ENCODE measurements around the gene TUBGCP2.

TUBGCP2 gene

GRCh38 chr10:133336577-133337369 lies 28.1 kb upstream of the TUBGCP2 start, which contains the start of gene CALY (continued):
- no peak for TF ChIP-seq ZNF580 (tag by site-specific recombination; IDR thresholded peaks at IDR 0.05)
- TF ChIP-seq ZNF18 (tag by site-specific recombination; IDR thresholded peaks at IDR 0.05), result peak; percentile 78; the same call in 1 of the 2 replicates
- TF ChIP-seq ZNF639 (tag by site-specific recombination; IDR thresholded peaks at IDR 0.05), result peak; percentile 46; the same call in 1 of the 2 replicates
- no peak for TF ChIP-seq ZFP41 (tag by site-specific recombination; IDR thresholded peaks at IDR 0.05; ENCODE audit: borderline replicate concordance)
- TF ChIP-seq ZBTB26 (tag by site-specific recombination; optimal IDR thresholded peaks at IDR 0.05), result peak; percentile 2
- 0 out of 2 replicates have a peak, but pooled peaks have one; percentile 11 for TF ChIP-seq ZNF292 (tag by site-specific recombination; IDR thresholded peaks at IDR 0.05; ENCODE audit: borderline replicate concordance, low read depth)
- TF ChIP-seq ZFHX2 (tag by site-specific recombination; conservative IDR thresholded peaks at IDR 0.05), result peak; percentile 87
- 0 out of 2 replicates have a peak, but pooled peaks have one; percentile 10 for TF ChIP-seq ZNF530 (tag by site-specific recombination; IDR thresholded peaks at IDR 0.05; ENCODE audit: low read depth)
- TF ChIP-seq ZNF514 (tag by site-specific recombination; IDR thresholded peaks at IDR 0.05), result peak; percentile 82; the same call in 1 of the 2 replicates
- no peak for TF ChIP-seq ZNF133 (tag by site-specific recombination; IDR thresholded peaks at IDR 0.05)
- 0 out of 2 replicates have a peak, but pooled peaks have one; percentile 3 for TF ChIP-seq ZNF146 (tag by site-specific recombination; IDR thresholded peaks at IDR 0.05)
- no peak for TF ChIP-seq ZNF19 (tag by site-specific recombination; IDR thresholded peaks at IDR 0.05; ENCODE audit: low read depth)
- TF ChIP-seq ZEB2 (tag by site-specific recombination; IDR thresholded peaks at IDR 0.05), result peak; percentile 56; the same call in 1 of the 2 replicates
- TF ChIP-seq ZNF785 (tag by site-specific recombination; IDR thresholded peaks at IDR 0.05), result peak; percentile 38; the same call in 1 of the 2 replicates
- peak; percentile 14 for TF ChIP-seq KLF17 (tag by site-specific recombination; IDR thresholded peaks at IDR 0.05)
- TF ChIP-seq OSR2 (tag by site-specific recombination; IDR thresholded peaks at IDR 0.05), result no peak
- 0 out of 2 replicates have a peak, but pooled peaks have one; percentile 27 for TF ChIP-seq ZNF658 (tag by site-specific recombination; IDR thresholded peaks at IDR 0.05)
- TF ChIP-seq SP2 (tag by site-specific recombination; IDR thresholded peaks at IDR 0.05), result peak; percentile 35; the same call in 1 of the 2 replicates
- no peak for TF ChIP-seq ZIC2 (tag by site-specific recombination; IDR thresholded peaks at IDR 0.05)
- TF ChIP-seq SP3 (tag by site-specific recombination; IDR thresholded peaks at IDR 0.05), result peak; percentile 34; the same call in 1 of the 2 replicates
- TF ChIP-seq ZNF513 (tag by site-specific recombination; IDR thresholded peaks at IDR 0.05), result no peak
- TF ChIP-seq ZNF670 (tag by site-specific recombination; IDR thresholded peaks at IDR 0.05; ENCODE audit: low read depth), result peak; percentile 83; the same call in 1 of the 2 replicates
- no peak for TF ChIP-seq ZNF610 (tag by site-specific recombination; IDR thresholded peaks at IDR 0.05; ENCODE audit: borderline replicate concordance)
- TF ChIP-seq ZNF155 (tag by site-specific recombination; IDR thresholded peaks at IDR 0.05), result 0 out of 2 replicates have a peak, but pooled peaks have one; percentile 32
- no peak for TF ChIP-seq ZNF692 (tag by site-specific recombination; IDR thresholded peaks at IDR 0.05)
- no peak for TF ChIP-seq BCL11B (tag by site-specific recombination; IDR thresholded peaks at IDR 0.05; ENCODE audit: low read depth)
- TF ChIP-seq SCRT1 (tag by site-specific recombination; IDR thresholded peaks at IDR 0.05; ENCODE audit: borderline replicate concordance), result peak; percentile 91
- TF ChIP-seq ZNF239 (tag by site-specific recombination; IDR thresholded peaks at IDR 0.05), result peak; percentile 57; the same call in 1 of the 2 replicates
- TF ChIP-seq ZBTB20 (tag by site-specific recombination; IDR thresholded peaks at IDR 0.05), result peak; percentile 69
- TF ChIP-seq GFI1B (tag by site-specific recombination; IDR thresholded peaks at IDR 0.05), result no peak
- no peak for TF ChIP-seq OVOL3 (tag by site-specific recombination; IDR thresholded peaks at IDR 0.05)

Measured in HEK293 (cell line).